ENCODE measurements around the gene NAA10.

The NAA10 gene

DNA sequence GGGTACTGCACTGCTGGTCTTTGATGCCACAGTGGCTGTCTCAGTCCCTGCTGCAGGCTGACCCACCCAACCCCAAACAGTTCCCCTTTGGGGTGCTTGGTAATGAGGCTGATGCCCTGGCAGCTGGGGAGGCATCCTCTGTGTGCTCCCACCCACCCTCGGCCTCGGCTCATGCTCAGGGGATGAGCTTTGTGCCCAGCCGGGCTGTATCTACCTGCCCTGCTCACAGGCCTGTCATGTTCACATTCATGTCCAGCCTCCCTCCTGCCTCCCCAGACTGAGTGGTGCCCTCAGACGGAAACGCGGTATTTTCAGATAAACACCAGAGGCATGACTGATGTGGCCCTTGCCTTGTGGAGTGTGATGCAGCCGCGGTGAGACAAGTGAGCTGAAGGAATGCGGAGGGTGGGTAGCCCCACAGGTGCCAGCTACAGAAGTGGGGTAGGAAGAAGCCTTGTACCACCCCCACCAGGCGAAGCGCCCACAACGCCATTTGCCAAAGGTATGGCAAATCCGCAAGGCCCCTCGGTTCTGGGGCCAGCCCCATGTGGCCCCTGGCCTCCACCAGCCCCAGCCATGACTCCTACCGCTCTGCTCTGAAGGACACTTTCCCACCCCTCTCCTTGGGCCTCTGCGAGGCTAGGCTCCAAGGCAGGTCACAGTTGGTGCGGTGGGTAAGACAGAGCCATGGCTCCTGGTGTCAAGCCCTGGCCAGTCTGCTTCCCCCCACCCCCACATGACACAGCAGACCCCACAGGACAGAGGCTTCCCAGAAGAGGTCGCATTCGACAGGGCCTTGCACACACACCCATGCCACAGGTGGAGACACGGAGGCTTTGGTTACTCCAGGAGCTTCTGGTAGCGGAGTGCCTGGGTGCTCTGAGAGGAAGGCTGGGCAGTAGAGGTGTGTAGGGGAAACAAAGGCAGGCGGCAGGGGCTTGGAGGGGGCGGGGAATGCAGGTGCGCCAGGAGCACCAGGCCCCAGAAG is 11.4 kb upstream of the NAA10 start (continued):
- no peak for TF ChIP-seq ZNF391 (tag by site-specific recombination; IDR thresholded peaks at IDR 0.05; ENCODE audit: borderline replicate concordance, low read depth)
- peak; percentile 64; the same call in 1 of the 2 replicates for TF ChIP-seq ZNF10 (tag by site-specific recombination; IDR thresholded peaks at IDR 0.05)
- TF ChIP-seq SCRT2 (tag by site-specific recombination; IDR thresholded peaks at IDR 0.05) = peak; percentile 69
- TF ChIP-seq TSHZ1 (tag by site-specific recombination; IDR thresholded peaks at IDR 0.05; ENCODE audit: borderline replicate concordance) = no peak

DNA sequence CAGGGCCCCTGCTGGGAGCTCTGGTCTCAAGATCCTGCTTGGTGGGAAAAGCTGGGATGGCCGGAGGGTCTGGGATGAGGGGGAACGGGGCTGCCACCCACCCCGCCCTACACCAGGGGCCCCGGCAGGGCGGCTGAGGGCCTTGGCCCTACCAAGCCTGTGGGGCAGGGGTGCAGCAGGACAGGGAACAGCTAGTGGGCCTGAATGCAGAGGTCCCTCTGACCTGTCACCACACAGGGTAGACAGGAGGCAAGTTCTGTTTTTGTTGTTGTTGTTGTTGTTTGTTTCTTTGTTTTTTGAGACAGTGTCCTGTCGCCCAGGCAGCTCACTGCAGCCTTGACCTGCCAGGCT is 9.9 kb upstream of the NAA10 start:
- POLR2A ChIA-PET = interaction anchor here (1.2 to 3.0 kb wide), 6 partner anchors 7 to 181 kb away, joined by 3 to 21 read pairs (median 5); partner anchors contain the start of genes HCFC1, NAA10 and PLXNB3
- Histone ChIP-seq H3K4me3 (ENCODE audit: low read depth, low read length) (no peak overlapping the region), H3K9me3 (ENCODE audit: control insufficient read depth, insufficient read depth, low read depth, low read length) (no peaks in the 10 kb centered on the region), H3K4me1 (ENCODE audit: control insufficient read depth, insufficient read depth, low read length) (no peaks in the 10 kb centered on the region; the same call in 1 of the 2 replicates), H3K27ac (ENCODE audit: extremely low read depth, low read depth, low read length) (no peak overlapping the region), H3K36me3 (ENCODE audit: control insufficient read depth in 2 of 2, insufficient read depth in 1 of 2, low read length in 2 of 2) (peaks cover 10 to 24% of the 10 kb centered on the region in 2 experiments; a peak in 1 of 3 replicates)
- CTCF ChIA-PET = interaction anchor here (0.6 to 10.9 kb wide), 10 partner anchors 8 to 589 kb away, joined by 3 to 267 read pairs (median 5); partner anchors contain the start of genes ARHGAP4, DNASE1L1, HCFC1 and NAA10
- TF ChIP-seq PRDM10 (tag by site-specific recombination; IDR thresholded peaks at IDR 0.05) (peak; percentile 92), MEIS1 (CRISPR knock-in tag; IDR thresholded peaks at IDR 0.05; ENCODE audit: borderline replicate concordance) (no peak), ZFHX2 (tag by site-specific recombination; conservative IDR thresholded peaks at IDR 0.05) (peak; percentile 23; the same call in 1 of the 2 replicates), ZNF146 (tag by site-specific recombination; IDR thresholded peaks at IDR 0.05) (peak; percentile 33; the same call in 1 of the 2 replicates), KLF1 (tag by site-specific recombination; IDR thresholded peaks at IDR 0.05) (peak; percentile 21; the same call in 1 of the 2 replicates), ZNF341 (tag by site-specific recombination; IDR thresholded peaks at IDR 0.05; ENCODE audit: low read depth) (peak; percentile 41; the same call in 1 of the 2 replicates), ZNF404 (tag by site-specific recombination; IDR thresholded peaks at IDR 0.05) (no peak)

DNA sequence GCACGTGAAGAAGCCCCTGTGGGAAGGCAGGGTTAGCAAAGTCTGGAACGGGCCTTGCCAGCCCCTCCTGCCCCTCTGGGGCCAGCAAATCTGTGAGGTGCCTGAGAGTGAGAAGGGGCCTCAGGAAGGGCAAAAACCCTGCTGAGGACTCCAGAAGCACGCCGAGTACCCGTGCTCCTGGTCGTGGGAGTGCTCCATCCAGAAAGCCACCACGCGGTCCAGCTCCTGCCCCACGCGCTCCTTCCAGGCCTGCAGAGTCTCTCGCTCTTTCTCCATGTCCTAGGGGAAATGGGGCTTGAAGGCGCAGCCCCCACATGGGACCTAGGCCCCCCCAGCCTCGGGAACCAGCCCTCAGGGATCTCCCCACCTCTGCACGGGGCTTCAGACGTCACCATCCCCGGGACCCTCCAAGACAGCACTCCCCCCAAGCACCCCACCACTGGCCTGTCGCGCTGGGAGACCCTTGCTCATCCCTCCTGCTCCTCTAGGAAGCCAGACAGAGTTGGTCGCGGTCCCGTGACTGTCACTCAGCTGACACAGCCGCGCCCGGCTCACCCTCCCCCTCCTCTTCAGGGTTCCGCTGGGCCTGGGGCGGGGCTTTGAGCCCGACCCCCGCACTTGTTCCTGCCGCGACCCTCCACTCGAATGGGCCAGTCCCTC is 9.4 kb upstream of the NAA10 start, which contains the start of gene RENBP:
RENBP (minus strand) TSS at position 504 of the 660 bp plus-strand sequence; CDS start at position 471, 33 bp downstream.
- CTCF ChIA-PET = interaction anchor here (0.6 to 10.9 kb wide), 8 partner anchors 9 to 465 kb away, joined by 3 to 267 read pairs (median 34); partner anchors contain the start of genes ARHGAP4, DNASE1L1, HCFC1 and NAA10
- H3K9me3 ChIP-seq (ENCODE audit: control insufficient read depth, insufficient read depth, low read depth, low read length) = no peaks in the 10 kb centered on the region
- no peaks in the 10 kb centered on the region; the same call in 1 of the 2 replicates for H3K4me1 ChIP-seq (ENCODE audit: control insufficient read depth, insufficient read depth, low read length)
- H3K4me3 ChIP-seq (ENCODE audit: low read depth, low read length) = no peak within 1 kb of the TSS
- peaks cover 8 to 20% of the 10 kb centered on the region in 2 experiments; a peak in 1 of 3 replicates for H3K36me3 ChIP-seq (ENCODE audit: control insufficient read depth in 2 of 2, insufficient read depth in 1 of 2, low read length in 2 of 2)
- POLR2A ChIA-PET = interaction anchor here (1.3 to 3.0 kb wide), 5 partner anchors 10 to 181 kb away, joined by 3 to 21 read pairs (median 7); partner anchors contain the start of genes HCFC1, NAA10 and PLXNB3
- no peak within 1 kb of the TSS for H3K27ac ChIP-seq (ENCODE audit: extremely low read depth, low read depth, low read length)
- 0 out of 2 replicates have a peak, but pooled peaks have one; percentile 12 for TF ChIP-seq ZNF366 (tag by site-specific recombination; conservative IDR thresholded peaks at IDR 0.05)
- TF ChIP-seq, protein P1, sequence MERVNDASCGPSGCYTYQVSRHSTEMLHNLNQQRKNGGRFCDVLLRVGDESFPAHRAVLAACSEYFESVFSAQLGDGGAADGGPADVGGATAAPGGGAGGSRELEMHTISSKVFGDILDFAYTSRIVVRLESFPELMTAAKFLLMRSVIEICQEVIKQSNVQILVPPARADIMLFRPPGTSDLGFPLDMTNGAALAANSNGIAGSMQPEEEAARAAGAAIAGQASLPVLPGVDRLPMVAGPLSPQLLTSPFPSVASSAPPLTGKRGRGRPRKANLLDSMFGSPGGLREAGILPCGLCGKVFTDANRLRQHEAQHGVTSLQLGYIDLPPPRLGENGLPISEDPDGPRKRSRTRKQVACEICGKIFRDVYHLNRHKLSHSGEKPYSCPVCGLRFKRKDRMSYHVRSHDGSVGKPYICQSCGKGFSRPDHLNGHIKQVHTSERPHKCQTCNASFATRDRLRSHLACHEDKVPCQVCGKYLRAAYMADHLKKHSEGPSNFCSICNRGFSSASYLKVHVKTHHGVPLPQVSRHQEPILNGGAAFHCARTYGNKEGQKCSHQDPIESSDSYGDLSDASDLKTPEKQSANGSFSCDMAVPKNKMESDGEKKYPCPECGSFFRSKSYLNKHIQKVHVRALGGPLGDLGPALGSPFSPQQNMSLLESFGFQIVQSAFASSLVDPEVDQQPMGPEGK (tag by site-specific recombination; IDR thresholded peaks at IDR 0.05) = peak; percentile 43; the same call in 1 of the 2 replicates
- no peak for TF ChIP-seq ZNF560 (tag by site-specific recombination; IDR thresholded peaks at IDR 0.05; ENCODE audit: borderline replicate concordance)
- peak; percentile 44 for TF ChIP-seq SP2 (tag by site-specific recombination; IDR thresholded peaks at IDR 0.05)
- TF ChIP-seq GLIS2 (tag by site-specific recombination; IDR thresholded peaks at IDR 0.05) = peak; percentile 29; the same call in 1 of the 2 replicates
